A549 treated with Mapracorat at 1 μM for 4 hours (cell line): ENCODE results near the gene SPATA32. TPM values are rescaled to one million over a fixed set of nuclear protein-coding genes. Genes with fewer than 3 reads are reported as not detected.

Source experiments
- total RNA-seq: library from RNA; stranded (reverse); fragments of 200-300 nt; extraction: Qiagen RNA extraction; gene quantifications from 5 replicates; pipeline ENCODE4 v1.2.3, GENCODE V29; 2022

Gene SPATA32
- 0.07 to 0.24 TPM (median 0.19 TPM) in 5 replicates for total RNA-seq

GRCh38 chr17:45261577-45262515, at the start of gene SPATA32:
Gene SPATA32, minus strand, starts transcription at chr17:45262094. Its CDS starts 78 bp downstream, at chr17:45262016.

GRCh38 chr17:45221081-45222013, 40.5 kb downstream of the SPATA32 start, which contains the start of gene FMNL1:
Gene FMNL1, plus strand, starts transcription at chr17:45221885. Its CDS starts 240 bp downstream, at chr17:45222125.

Other genes starting within 250 kb of the SPATA32 start
- gene DCAKD, start 210.5 kb downstream of the SPATA32 start, total RNA-seq: 14.5 to 19.0 TPM (median 18.0 TPM) in 5 replicates
- 174 to 303 TPM (median 184 TPM) in 5 replicates for gene NMT1, start 200.8 kb downstream of the SPATA32 start, total RNA-seq
- gene PLCD3, start 129.6 kb downstream of the SPATA32 start, total RNA-seq: 148 to 196 TPM (median 180 TPM) in 5 replicates
- 6.0 to 8.5 TPM (median 8.2 TPM) in 5 replicates for gene ACBD4, start 126.4 kb downstream of the SPATA32 start, total RNA-seq
- gene HEXIM1, start 113.6 kb downstream of the SPATA32 start, total RNA-seq: 40.6 to 48.2 TPM (median 43.3 TPM) in 5 replicates
- gene HEXIM2, start 100.2 kb downstream of the SPATA32 start, total RNA-seq: 12.6 to 19.7 TPM (median 13.9 TPM) in 5 replicates
- gene FMNL1, start 40.2 kb downstream of the SPATA32 start, total RNA-seq: 29.3 to 36.7 TPM (median 35.7 TPM) in 5 replicates
- gene MAP3K14, start 54.9 kb upstream of the SPATA32 start, total RNA-seq: 35.6 to 67.4 TPM (median 48.8 TPM) in 5 replicates
- 10.5 to 17.7 TPM (median 16.3 TPM) in 5 replicates for gene ARHGAP27, start 170.8 kb upstream of the SPATA32 start, total RNA-seq
- gene PLEKHM1, start 228.6 kb upstream of the SPATA32 start, total RNA-seq: 19.4 to 25.7 TPM (median 23.3 TPM) in 5 replicates